GM19395 (cell line): Measurements from ENCODE around the gene DDX28.

ENCODE experiments used
- ATAC-seq: cut with Tn5 transposase; IDR thresholded peaks from one replicate; pipeline ENCODE4 v1.9.1; 2021; ENCODE audit warnings: mild to moderate bottlenecking, moderate library complexity; ENCODE audit not compliant: unreplicated experiment

The DDX28 gene, protein sequence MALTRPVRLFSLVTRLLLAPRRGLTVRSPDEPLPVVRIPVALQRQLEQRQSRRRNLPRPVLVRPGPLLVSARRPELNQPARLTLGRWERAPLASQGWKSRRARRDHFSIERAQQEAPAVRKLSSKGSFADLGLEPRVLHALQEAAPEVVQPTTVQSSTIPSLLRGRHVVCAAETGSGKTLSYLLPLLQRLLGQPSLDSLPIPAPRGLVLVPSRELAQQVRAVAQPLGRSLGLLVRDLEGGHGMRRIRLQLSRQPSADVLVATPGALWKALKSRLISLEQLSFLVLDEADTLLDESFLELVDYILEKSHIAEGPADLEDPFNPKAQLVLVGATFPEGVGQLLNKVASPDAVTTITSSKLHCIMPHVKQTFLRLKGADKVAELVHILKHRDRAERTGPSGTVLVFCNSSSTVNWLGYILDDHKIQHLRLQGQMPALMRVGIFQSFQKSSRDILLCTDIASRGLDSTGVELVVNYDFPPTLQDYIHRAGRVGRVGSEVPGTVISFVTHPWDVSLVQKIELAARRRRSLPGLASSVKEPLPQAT

DNA sequence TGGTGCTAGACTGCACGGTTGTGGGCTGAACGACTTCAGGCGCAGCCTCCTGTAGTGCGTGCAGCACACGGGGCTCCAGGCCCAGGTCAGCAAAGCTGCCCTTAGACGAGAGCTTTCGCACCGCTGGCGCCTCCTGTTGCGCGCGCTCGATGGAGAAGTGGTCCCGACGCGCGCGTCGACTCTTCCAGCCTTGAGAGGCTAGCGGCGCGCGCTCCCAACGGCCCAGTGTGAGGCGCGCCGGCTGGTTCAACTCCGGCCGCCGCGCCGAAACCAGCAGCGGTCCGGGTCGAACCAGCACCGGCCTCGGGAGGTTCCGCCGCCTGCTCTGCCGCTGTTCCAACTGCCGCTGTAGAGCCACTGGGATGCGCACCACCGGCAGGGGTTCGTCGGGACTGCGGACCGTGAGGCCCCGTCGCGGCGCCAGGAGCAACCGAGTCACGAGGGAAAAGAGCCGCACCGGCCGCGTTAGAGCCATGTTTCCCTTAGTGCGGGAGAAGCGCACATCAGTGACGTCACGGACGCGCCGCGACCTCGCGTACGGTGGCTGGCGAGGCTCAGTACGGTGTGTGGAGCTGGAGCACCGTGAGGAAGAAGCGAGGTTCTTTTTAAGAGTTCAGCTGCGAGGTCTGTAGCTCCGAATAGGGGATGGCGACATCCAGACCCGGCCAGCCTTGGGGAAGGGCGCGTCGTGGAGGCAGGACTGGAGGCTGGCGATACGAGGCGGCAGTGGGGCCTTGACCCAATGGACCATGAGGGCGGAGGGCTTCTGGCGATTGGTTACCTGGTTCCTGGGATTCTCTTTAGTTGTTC lies at the start of gene DDX28, which contains the start of gene DUS2:
DDX28 (minus strand) TSS at position 505 of the 810 bp plus-strand sequence; CDS start at position 475, 30 bp downstream.
DUS2 (plus strand) TSS at position 557 of the 810 bp plus-strand sequence. CDS start 14,740 bp downstream, outside the sequence.
- peak; percentile 77 for ATAC-seq

DNA sequence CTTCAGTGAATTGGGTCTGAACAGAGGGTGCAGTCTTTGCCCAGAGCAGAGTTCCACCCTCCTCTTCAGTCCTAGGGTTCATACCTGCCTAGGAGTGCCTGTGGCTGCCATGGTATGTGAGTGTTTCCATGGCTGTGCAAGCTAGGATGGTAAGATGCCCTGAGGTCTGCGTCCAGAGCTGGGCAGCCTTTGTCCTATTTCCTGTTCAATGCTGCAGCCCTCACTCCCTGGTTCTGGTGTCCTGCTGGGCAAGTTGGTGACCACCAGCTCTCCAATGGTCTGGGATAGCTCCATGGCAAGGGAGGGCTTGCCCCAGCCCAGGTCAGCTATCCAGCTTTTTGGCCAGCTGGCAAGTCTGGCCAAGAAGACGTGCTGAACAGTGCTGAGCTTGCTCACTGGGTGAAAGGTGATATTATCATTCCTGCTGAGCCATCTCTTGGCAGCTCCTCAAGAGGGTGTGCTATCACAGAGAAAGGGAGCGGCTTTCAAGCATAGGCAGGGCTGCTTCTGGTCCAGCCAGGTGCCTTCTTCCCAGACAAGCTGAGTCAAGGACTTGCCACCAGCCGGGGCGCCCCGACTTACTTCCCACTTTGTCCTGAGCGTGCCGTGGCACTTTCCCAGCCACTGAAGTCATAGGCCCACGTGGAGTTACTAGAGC lies 49.1 kb upstream of the DDX28 start:
- ATAC-seq, result no peak

DNA sequence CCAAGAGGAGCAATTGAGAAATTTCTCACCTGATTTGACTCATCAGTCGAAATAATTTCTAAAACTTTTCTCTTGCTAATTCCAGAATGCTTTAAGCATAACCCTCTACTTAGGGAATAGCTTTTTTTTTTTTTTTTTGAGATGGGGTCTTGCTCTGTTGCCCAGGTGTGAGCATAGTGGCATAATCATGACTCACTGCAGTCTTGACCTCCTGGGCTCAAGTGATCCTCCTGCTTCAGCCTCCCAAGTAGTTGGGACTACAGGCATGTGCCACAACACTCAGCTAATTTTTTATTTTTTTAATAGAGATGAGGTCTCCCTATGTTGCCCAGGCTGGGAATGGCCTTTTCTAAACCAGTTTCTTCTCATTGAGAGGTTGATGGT lies 48.5 kb upstream of the DDX28 start:
- ATAC-seq, result no peak

DNA sequence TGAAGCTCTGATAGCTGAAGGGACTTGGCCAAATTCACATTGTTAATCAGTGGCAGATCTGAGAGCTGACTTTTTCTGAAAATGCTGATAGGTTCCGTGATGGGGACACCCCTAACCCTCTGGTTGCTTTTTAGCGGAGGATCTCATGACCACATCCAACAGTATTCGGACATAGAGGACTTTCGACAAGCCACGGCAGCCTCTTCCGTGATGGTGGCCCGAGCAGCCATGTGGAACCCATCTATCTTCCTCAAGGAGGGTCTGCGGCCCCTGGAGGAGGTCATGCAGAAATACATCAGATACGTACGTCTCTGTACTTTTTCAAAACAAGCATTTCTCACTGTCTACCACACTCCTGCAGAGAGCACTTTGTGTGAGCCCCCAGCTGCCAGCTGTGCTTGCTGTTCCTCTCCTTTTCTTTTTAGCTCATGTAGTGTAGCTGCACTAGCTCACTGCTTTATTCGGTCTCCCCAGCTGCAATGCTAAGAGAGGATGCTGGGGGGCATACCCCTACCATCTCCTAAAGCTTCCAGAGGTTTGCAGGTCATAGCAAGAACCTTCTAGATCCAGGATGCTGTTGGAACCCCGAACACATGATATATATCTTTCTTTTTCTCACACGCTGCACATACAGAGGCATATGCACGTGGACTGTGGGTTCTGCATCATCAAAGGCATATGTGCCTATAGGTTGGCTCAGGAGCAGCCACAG lies 47.9 kb upstream of the DDX28 start:
- ATAC-seq, result peak; percentile 42

DNA sequence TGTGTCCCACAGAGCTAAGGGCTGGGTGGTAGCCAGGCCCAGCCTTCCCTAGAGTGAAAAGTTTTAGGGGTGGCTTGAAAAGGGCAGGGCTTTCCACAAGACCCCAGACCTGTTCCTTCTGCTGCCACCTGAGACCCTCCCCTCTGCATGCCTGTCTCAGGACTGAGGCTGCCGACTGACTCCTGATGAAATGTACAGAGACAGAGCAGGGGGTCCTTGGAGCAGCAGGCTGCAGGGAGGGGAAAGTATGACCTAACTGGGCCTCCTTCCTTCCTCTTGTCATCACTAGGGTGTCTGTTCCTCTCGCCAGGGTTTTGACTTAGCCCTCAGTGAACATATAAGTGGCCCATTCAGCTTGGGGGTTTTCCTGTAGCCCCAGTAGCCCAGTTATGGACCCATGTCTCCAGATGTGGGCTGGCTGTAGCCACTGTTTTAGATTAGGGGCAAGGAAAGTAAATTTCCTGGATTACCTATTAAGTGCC lies 47.3 kb upstream of the DDX28 start:
- no peak for ATAC-seq

DNA sequence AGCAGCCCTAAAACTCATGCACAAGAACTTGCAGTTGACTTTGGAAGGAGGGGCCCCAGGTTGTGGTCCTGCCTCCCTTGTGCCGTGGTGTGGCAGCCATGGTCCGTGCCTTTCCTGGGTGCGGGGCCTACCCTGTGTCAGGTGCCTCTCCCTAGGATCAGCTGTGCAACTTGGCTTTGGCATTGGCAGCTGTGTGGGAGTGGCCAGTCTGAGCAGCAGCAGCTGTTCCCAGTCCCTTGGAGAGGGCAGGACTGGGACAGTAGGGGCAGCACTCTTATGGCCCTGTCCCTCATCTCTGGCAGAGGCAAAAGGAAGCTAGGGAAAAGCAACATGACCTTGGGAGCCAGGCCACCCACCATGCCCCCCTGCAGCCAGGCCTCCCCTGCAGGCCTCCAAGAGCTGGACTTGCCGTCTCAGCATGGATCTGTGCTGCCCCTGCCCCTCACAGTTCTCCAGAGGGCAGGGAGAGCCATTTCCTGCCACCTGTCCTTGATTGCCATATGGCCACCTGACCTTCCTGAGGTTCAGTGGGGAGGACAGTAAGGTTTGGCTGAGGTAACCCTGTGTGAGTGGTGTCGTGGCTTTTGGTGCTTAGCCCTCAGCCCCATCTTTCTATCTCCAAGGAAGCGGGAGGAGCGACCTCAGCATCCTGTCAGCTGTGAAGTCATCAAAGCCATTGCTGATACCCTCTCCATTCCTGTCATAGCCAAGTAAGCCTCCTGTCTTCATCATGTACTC lies 46.6 kb upstream of the DDX28 start:
- no peak for ATAC-seq

DNA sequence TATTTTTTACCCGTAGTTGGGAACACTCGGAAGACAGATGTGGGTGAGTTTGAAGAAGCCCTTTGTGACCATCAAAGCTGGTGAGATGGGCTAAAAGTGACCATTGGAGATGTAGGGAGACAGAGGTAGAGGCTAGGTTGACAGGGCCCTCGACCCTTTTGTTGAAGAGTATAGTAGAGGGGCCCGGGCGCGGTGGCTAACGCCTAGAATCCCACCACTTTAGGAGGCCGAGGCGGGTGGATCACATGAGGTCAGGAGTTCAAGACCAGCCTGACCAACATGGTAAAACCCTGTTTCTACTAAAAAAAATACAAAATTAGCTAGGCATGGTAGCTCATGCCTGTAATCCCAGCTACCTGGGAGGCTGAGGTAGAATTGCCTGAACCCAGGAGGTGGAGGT lies 45.9 kb upstream of the DDX28 start:
- ATAC-seq, result no peak

DNA sequence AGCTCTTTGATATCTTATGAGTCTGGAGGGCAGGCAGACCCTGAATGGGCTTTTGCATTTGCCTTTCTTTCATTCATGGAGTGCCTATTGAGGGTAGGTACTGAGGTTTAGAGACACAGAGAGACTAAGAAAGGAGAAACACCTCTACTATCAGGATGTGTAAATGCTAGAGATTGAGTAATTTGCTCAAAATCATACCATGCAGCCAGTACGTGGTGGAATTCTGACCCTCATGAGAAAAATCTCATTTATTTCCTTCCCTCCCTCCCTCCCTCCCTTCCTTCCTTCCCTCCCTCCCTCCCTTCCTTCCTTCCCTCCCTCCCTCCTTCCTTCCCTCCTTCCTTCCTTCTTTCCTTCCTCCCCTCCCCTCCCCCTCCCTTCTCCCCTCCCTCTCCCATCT lies 43.7 kb upstream of the DDX28 start:
- ATAC-seq, result no peak

DNA sequence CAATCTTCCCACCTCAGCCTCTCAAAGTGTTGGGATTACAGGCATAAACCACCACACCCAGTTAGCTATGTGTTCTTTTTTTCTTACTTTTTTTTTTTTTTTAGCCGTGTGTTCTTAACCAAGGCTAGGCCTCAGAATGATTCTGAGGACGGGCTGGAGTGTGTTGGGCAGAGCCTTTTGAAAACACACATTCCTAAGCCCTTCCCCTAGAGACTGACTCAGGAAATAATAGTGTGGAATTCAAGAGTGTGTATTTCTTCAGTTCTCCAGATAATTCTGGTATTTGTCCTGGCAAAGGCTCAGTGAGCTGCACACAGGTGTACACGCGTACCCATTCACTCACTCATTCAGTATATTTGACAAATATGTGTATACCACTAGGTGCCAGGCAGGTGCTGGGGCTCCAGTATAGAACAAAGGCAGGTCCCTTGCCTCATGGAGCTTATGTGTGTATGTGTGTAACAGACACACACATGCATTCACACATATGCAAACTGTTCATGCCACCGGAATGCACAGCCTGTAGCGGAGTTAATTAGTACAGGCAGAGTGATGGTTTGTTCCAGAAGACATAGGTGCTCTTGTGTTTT lies 42.8 kb upstream of the DDX28 start:
- ATAC-seq, result no peak

DNA sequence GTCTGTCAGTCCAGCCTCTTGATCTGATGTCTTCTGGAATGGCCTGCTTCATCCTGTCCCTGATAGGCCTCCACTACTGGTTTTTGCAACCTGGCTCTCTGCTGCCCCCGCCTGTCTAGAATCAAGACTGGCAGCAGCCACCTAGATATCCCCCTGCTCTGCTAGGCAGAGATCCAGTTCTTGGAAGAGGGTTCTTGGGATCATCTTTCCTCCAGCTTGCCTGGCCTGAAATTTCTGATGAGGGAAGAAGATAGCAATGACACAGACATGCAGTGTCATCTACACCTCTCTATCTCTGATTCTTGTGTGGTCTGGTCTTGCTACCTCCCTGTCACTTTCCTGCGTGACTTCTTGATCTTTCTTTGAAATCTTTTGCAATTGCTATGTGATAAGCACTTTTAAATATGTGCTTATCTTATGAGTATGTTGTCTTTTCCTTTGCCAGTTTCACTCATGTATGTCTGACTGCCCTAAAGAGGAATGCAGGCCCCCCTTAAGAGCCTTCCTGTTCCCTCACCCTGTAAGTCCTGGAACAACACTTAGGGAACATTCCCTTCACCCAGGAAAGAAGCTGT lies 41.8 kb upstream of the DDX28 start:
- ATAC-seq, result no peak

DNA sequence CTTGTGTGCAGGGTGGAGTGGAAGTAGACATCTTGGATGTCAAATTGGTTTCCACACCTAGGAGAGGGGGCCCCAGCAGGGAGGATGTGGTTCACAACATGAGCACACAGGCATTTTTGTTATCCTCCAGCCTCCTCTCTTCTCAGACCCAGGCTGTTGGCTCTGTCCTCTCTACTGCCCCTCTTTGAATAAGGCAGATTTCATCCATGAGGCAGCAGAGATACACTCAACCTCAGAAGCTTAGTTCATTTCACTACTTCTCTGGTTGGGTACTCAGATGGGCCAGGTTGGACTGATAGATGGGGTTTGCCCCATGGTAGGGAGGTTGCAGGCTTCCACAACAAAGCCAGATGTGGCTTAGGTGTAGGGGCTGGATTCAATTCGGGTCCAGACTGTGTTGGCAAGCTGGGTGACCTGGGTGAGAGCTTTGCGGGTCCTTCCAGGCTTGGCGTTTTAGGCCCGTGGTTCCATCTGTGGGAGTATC lies 39.9 kb upstream of the DDX28 start:
- no peak for ATAC-seq

DNA sequence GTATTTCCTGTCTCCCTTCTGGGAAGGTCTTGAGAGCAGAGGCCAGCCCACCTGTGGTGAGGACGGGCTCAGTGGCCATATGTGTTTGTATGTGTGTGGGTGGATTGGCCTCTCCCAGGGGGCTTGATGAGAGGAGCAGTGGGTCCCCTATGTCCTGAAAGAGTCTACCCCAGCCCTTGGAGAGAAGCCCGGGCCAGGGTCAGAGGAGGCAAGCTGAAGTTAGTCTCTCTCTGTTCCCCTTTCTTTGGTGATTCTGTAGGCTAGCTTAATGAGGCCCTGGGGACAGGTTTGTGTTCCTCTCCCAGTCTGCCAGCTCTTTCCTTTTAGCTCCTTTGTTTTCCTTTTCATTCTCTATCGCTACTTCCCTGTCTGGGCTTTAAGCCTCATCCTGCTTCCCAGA lies 38.4 kb upstream of the DDX28 start:
- no peak for ATAC-seq

DNA sequence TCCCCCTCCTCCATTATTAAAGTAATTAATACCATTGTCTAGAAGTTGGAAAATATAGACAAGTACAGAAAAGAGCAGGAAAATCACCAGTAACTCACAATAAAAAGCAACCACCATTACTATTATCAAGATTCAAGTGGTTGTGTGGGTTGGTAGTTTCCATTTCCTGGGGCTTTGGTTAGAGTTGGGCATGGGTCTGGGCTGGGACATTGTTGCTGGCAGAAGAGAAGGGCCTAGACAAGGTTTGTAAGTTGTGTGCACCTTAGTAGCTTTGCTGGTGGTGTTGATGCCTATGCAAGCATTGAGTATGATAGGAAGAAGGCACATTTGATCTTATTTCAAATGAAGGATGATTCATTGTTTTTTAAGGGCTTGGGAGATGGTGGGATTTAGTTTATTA lies 36.8 kb upstream of the DDX28 start:
- no peak for ATAC-seq

DNA sequence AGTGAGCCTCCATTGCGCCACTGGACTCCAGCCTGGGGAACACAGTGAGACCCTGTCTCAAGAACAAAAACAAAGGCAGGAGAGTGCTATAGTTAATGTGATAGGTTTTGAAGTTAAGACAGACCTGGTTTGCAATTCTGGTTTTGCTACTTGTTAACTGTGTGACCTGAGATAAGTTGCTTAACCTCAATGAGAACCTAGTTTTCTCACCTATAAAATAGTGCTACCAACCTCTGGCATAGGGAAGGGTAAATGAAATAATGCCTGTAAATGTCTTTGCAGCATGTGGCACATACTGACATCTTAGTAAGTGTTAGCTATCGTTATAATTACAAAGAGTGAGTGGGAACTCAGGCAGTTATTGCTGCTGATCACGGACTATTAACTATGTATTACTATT lies 32.4 kb upstream of the DDX28 start:
- ATAC-seq, result no peak

DNA sequence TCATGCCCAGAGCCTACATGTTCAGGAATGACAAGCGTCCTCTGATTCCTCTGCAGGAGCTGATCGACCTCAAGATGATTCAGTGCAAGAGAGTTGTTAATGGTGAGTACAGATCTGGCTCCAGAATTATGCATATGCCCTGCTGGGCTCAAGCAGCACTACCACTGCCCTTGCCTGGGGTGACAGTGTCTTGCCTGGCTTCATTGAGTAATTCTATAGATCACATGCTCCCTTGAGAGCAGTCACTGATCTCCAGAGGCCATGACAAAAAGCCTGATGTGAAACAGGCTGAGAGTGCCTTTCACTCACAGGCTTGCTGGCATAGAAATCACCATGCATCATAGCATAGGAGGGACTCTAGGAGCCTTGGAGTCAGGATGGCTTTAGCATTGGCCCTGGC lies 26.4 kb upstream of the DDX28 start:
- ATAC-seq, result no peak

DNA sequence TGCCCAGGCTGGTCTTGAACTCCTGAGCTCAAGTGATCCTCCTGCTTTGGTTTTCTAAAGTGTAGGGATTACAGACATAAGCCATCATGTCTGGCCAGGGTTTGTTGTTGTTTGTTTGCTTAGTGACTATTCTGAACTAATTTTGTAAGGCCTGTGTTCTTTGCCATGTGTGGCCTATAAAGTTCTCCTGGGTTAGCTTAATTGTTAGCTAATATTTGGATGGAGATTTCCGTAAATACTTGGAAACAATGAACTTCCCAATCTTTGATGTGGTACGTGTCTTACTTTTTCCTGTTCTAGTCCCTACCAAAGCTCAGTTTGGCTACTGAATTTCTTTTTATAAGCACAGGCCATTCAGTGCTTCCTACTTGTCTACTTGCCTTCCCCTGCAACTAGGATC lies 25.0 kb upstream of the DDX28 start:
- ATAC-seq, result no peak

DNA sequence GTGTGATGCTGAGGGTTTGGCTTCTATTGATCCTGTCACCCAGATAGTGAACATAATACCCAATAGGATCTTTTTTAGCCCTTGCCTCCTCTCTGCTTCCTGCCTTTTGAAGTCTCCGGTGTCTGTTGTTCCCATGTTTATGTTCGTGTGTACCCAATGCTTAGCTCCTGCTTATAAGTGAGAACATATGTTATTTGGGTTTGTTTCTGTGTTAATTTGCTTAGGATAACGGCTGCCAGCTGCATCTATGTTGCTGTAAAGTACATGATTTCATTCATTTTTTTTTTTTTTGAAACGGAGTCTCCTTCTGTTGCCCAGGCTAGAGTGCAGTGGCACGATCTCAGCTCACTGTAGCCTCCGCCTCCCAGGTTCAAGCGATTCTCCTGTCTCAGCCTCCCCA lies 23.1 kb upstream of the DDX28 start:
- no peak for ATAC-seq

DNA sequence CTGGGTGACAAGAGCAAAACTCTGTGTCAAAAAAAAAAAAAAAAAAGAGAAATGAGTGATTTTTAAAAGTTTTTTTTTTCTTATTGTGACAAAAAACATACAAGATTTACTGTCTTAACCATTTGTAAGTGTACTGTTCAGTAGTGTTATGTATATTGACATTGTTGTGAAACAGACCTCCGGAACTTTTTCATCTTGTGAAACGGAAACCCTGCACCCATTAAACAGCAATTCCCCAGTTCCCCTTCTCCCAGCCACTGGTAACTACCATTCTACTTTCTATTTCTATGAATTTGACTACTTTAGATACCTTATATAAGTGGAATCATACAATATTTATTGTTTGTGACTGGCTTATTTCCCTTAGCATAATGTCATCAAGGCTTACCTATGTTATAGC lies 18.8 kb upstream of the DDX28 start:
- ATAC-seq, result no peak
